ENCODE measurements around the gene CLN6.

Gene CLN6

DNA sequence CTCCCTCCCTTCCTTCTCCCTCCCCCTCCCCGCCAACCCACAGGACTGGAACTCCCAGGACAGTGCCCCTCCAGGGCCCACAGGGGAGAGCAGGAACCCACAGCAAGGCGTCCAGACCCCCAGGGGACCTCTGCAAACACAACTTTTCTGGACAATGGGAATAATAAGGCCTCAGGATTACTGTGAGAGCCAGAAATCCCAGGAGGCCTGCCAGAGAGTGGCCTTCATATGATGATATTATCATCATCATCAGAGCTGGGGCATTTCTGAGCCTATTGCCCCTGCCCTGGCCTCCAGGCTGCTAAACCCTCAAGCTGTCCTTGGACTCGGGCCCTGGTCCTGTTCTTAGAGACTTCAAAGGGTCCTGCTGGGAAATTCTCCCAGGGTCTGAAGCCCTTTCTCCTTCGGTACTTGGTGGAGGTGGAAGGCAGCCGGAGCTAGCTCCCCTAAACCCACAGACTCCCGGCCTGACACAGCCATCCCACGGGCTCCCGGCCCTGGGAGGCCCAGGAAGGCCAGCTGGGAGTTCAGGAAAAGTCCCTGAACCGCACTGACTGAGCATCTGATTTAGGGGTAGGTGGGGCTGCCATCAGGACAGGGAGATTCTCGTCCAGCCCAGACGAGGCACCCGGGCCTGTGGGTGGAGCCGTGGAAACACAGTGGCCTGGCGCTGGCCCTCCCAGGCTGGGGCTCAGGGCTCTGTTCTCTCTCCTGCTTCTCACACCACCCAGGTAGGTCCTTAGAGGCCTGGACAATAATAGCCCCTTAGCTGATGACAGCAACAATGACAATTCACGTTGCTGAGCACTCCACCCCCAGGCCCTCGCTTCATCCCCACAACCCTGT is 29.3 kb downstream of the CLN6 start:
- no peak overlapping the region for H3K4me3 ChIP-seq (ENCODE audit: low read depth, low read length)

GRCh38 chr15:68199340-68199739 is 30.2 kb downstream of the CLN6 start:
- TF ChIP-seq CTCF (IDR thresholded peaks at IDR 0.05; ENCODE audit: low read depth, low read length), result no peak
- no peak overlapping the region for H3K4me3 ChIP-seq (ENCODE audit: low read depth, low read length)

More for the DNA sequence above, 29.3 kb downstream of the CLN6 start:
- TF ChIP-seq CTCF (IDR thresholded peaks at IDR 0.05; ENCODE audit: low read depth, low read length), result no peak

DNA sequence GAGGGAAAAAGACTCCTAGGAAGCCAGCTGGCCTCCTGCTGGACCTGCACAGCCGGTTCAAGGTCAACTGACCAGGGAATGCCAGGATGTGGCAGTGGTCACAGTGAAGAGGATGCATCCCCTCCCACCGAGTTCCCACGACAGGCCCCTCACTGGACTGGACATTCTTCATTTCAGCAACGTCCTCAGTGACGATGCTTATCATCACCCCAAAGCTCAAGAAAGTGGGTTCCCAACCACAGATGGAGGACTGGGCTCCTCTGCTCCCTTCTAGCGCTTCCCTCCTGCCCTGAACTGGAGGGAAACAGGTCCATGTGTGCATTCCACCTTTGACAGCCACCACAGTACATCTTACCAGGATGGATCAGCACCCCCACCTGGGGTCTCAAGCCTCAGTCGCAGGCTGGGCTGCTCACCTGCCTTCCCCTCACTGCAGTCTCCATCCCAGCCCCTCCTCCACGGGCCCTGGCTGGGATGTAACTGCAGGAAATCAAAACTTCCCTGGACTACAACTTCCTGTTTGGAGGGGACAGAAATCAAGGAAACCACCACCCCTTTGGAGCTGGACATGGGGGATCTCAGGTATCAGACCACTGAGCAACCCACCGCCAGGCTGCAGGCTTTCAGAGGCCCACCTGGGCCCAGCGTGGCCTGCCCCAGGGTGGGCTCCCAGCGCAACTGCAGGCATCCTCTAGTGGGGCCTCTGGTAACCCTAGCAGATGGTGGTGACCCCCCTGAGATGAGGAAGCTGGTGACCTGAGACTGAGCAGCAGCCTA is 31.7 kb downstream of the CLN6 start:
- TF ChIP-seq CTCF (IDR thresholded peaks at IDR 0.05; ENCODE audit: low read depth, low read length), result no peak
- H3K4me3 ChIP-seq (ENCODE audit: low read depth, low read length), result no peak overlapping the region

GRCh38 chr15:68197170-68197492 is 32.4 kb downstream of the CLN6 start:
- no peak overlapping the region for H3K4me3 ChIP-seq (ENCODE audit: low read depth, low read length)
- no peak for TF ChIP-seq CTCF (IDR thresholded peaks at IDR 0.05; ENCODE audit: low read depth, low read length)

DNA sequence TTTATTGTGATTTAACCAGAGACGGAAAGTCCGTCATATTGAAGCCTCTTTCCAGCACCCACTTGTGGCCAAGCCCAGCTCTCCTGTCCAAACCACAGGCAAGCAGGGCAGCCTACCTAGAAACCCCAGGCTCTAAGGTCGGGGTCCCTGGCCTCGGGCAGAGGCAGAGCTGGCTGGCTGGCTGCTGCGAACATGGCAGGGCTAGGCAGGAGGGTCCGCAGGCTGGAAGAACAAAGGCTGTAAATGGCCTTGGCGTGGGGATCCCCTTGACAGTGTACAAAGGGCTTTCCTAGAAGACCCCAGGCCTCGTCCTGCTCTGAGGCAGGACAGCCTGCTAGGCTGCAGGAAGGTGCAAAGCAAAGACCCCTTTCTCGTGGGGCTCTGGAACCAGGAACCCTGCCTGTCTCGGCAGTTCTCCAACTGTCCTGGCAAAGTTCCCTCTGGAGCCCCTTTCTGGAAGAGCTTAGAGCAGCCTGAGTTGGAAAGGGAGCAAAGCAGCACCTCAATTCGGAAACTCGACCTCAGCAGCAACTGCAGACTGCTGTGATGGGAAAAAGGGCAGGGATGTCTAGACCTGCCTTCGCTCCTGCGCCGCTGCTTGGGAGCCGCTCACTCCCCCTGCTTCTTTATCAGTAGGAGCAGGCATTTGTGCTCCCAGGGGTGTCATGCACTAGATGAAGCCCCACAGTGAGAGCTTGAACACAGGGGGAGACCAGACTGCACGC is 32.9 kb downstream of the CLN6 start:
- TF ChIP-seq CTCF (IDR thresholded peaks at IDR 0.05; ENCODE audit: low read depth, low read length), result no peak
- no peak overlapping the region for H3K4me3 ChIP-seq (ENCODE audit: low read depth, low read length)

GRCh38 chr15:68195336-68196112 is 34.0 kb downstream of the CLN6 start:
- TF ChIP-seq CTCF (IDR thresholded peaks at IDR 0.05; ENCODE audit: low read depth, low read length), result no peak
- H3K4me3 ChIP-seq (ENCODE audit: low read depth, low read length), result no peak overlapping the region

Data from WI38 (cell line).